GM12878 (cell line): ENCODE data around the gene SRSF11. TPM values are rescaled to one million over a fixed set of nuclear protein-coding genes. Genes with fewer than 3 reads are reported as not detected.

Source experiments
- BCL11A ChIP-seq: IDR thresholded peaks from 2 replicates; pipeline ENCODE4 v1.6.1; 2011; ENCODE audit warnings: low read depth, low read length
- CHD2 ChIP-seq: IDR thresholded peaks from 2 replicates; pipeline ENCODE4 v1.6.1; 2011; ENCODE audit warnings: low read depth, low read length, improper control_type of control experiment, borderline replicate concordance
- IKZF2 ChIP-seq, 2 experiments: fragments of 450-650 bp; IDR thresholded peaks; 2 replicates each; pipeline ENCODE4 v1.6.1; 2017; ENCODE audit warnings: mild to moderate bottlenecking in 2 of 2, moderate library complexity in 2 of 2
- KLF5 ChIP-seq: fragments of 450-650 bp; IDR thresholded peaks from 2 replicates; pipeline ENCODE4 v1.6.1; 2014; ENCODE audit warnings: mild to moderate bottlenecking; ENCODE audit not compliant: partially characterized antibody
- MAX ChIP-seq: IDR thresholded peaks from 2 replicates; pipeline ENCODE4 v1.6.1; 2012; ENCODE audit warnings: low read depth, low read length, improper control_type of control experiment
- NKRF ChIP-seq: fragments of 450-650 bp; conservative IDR thresholded peaks from 2 replicates; pipeline ENCODE4 v1.6.1; 2017; ENCODE audit warnings: mild to moderate bottlenecking, moderate library complexity
- NRF1 ChIP-seq: conservative IDR thresholded peaks from 2 replicates; pipeline ENCODE4 v1.6.1; 2011; ENCODE audit warnings: mild to moderate bottlenecking, low read depth, low read length, improper control_type of control experiment
- POU2F2 ChIP-seq: IDR thresholded peaks from 3 replicates; pipeline ENCODE4 v1.6.1; 2011; ENCODE audit warnings: low read depth, mild to moderate bottlenecking, low read length, borderline replicate concordance
- RB1 ChIP-seq: fragments of 450-650 bp; formaldehyde crosslinking; IDR thresholded peaks from 2 replicates; pipeline ENCODE4 v1.6.1; 2017; ENCODE audit warnings: mild to moderate bottlenecking, borderline replicate concordance
- RBBP5 ChIP-seq: fragments of 200-600 bp; sonication (generic); conservative IDR thresholded peaks from 2 replicates; pipeline ENCODE4 v1.6.1; 2016
- RFX5 ChIP-seq: IDR thresholded peaks from 2 replicates; pipeline ENCODE4 v1.6.1; 2011; ENCODE audit warnings: low read depth, low read length, improper control_type of control experiment
- RUNX3 ChIP-seq: IDR thresholded peaks from 2 replicates; pipeline ENCODE4 v1.6.1; 2012; ENCODE audit warnings: low read length, inconsistent platforms
- SREBF1 ChIP-seq: IDR thresholded peaks from 2 replicates; pipeline ENCODE4 v1.6.1; 2012; ENCODE audit warnings: mild to moderate bottlenecking, low read length
- SRF ChIP-seq, 2 experiments: IDR thresholded peaks; 2 replicates each; pipeline ENCODE4 v1.6.1; 2011; ENCODE audit warnings: low read depth in 2 of 2, low read length in 2 of 2, mild to moderate bottlenecking in 1 of 2, moderate library complexity in 1 of 2
- TCF3 ChIP-seq: IDR thresholded peaks from 2 replicates; pipeline ENCODE4 v1.6.1; 2012; ENCODE audit warnings: low read depth, mild to moderate bottlenecking, low read length, borderline replicate concordance; ENCODE audit not compliant: insufficient read depth
- YBX1 ChIP-seq: fragments of 450-650 bp; IDR thresholded peaks from 2 replicates; pipeline ENCODE4 v1.6.1; 2016; ENCODE audit warnings: antibody characterized with exemption
- polyA plus RNA-seq, 11 experiments: library from polyadenylated mRNA; depleted of rRNA in 4 of 11; unstranded in 6 of 11; stranded (reverse) in 5 of 11; fragments of >200 nt; fragmentation: Nextera tagmentation in 4 of 11; fragmentation: Illumina TruSeq in 1 of 11; extraction: Ambion mirVana in 4 of 11; extraction: Trizol in 1 of 11; gene quantifications; 1 replicate in 1 of 11; 2 replicates in 10 of 11; pipeline versions ENCODE4 v1.2.1 to v1.2.3, GENCODE V29; 2011 to 2016; ENCODE audit warnings: inconsistent platforms in 2 of 11, missing spikeins in 2 of 11, low read depth in 1 of 11
- total RNA-seq, 4 experiments: library from RNA; depleted of rRNA in 3 of 4; stranded (reverse); fragments of >200 nt in 3 of 4; fragmentation: Illumina TruSeq in 1 of 4; extraction: Trizol in 1 of 4; gene quantifications; 2 replicates each; pipeline versions ENCODE4 v1.2.1 to v1.2.3, GENCODE V29; 2013 to 2021
- TF ChIP-seq, protein P1 (sequence below): IDR thresholded peaks from 2 replicates; pipeline ENCODE4 v1.6.1; 2012; ENCODE audit warnings: improper control_type of control experiment, low read depth, low read length; ENCODE audit not compliant: insufficient replicate concordance
- TF ChIP-seq, protein P2 (sequence below): fragments of 450-650 bp; formaldehyde crosslinking; IDR thresholded peaks from 2 replicates; pipeline ENCODE4 v1.4.0; 2020; ENCODE audit warnings: mild to moderate bottlenecking, moderate library complexity

Gene SRSF11
- total and polyA plus RNA-seq, 10 of the 15 experiments (the other 5 are each of a cell fraction or from before 2014, with no cell fraction given), result 83.0 to 424 (median 207) TPM

DNA sequence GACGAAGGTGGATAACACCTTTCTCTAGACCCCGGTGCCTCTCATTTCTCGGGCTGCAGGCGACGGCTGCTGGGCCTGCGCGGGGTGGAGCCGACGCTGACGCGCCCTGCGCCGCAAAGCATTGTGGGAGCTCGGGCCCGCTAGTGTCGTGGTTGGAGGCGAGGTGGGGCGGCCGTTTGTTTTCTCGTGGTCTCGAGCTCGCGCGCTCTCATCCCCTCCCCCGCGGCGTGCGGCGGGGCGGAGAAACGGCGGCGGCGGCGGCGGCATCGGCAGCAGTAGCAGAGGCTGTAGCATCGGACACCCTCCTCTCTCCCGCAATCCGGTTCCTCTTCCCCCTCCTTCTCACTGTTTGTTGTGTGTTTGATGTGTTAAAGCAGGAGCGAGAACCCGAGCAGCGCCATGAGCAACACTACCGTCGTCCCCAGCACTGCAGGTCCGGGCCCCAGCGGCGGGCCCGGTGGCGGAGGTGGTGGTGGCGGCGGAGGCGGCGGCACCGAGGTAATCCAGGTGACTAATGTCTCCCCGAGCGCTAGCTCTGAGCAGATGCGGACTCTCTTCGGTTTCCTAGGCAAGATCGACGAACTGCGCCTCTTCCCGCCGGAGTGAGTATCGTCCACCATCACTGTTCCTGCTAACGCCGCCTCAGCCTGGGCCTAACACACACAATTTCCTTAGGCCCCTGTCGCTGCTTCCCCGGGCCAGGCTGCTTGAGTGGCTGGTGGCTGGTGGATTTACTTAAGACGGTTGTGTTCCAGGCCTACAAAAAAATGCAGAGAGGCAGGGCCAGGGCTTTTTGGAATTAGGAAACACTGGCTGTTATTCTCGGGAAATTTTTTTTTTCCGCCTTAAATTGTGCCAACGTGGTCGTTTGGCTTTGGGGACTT lies at the start of gene SRSF11 (continued):
- TF ChIP-seq NKRF (peak; percentile 80), RBBP5 (peak; percentile 38; the same call in 1 of the 2 replicates), CHD2 (peak; percentile 87), SREBF1 (no peak), MAX (peak; percentile 29; the same call in 1 of the 2 replicates), SRF (IDR thresholded peaks at IDR 0.05; ENCODE audit: low read depth in 2 of 2, low read length in 2 of 2) (no peak), NRF1 (peak; percentile 89), RFX5 (no peak), IKZF2 (IDR thresholded peaks at IDR 0.05) (peak in 1 of 2 experiments; percentile 12; a peak in 1 of 4 replicates), RB1 (peak; percentile 90; the same call in 1 of the 2 replicates), RUNX3 (peak; percentile 66), YBX1 (no peak), BCL11A (no peak), POU2F2 (no peak; the same call in none of the 3 replicates), TCF3 (no peak), KLF5 (no peak)
- TF ChIP-seq, protein P1, sequence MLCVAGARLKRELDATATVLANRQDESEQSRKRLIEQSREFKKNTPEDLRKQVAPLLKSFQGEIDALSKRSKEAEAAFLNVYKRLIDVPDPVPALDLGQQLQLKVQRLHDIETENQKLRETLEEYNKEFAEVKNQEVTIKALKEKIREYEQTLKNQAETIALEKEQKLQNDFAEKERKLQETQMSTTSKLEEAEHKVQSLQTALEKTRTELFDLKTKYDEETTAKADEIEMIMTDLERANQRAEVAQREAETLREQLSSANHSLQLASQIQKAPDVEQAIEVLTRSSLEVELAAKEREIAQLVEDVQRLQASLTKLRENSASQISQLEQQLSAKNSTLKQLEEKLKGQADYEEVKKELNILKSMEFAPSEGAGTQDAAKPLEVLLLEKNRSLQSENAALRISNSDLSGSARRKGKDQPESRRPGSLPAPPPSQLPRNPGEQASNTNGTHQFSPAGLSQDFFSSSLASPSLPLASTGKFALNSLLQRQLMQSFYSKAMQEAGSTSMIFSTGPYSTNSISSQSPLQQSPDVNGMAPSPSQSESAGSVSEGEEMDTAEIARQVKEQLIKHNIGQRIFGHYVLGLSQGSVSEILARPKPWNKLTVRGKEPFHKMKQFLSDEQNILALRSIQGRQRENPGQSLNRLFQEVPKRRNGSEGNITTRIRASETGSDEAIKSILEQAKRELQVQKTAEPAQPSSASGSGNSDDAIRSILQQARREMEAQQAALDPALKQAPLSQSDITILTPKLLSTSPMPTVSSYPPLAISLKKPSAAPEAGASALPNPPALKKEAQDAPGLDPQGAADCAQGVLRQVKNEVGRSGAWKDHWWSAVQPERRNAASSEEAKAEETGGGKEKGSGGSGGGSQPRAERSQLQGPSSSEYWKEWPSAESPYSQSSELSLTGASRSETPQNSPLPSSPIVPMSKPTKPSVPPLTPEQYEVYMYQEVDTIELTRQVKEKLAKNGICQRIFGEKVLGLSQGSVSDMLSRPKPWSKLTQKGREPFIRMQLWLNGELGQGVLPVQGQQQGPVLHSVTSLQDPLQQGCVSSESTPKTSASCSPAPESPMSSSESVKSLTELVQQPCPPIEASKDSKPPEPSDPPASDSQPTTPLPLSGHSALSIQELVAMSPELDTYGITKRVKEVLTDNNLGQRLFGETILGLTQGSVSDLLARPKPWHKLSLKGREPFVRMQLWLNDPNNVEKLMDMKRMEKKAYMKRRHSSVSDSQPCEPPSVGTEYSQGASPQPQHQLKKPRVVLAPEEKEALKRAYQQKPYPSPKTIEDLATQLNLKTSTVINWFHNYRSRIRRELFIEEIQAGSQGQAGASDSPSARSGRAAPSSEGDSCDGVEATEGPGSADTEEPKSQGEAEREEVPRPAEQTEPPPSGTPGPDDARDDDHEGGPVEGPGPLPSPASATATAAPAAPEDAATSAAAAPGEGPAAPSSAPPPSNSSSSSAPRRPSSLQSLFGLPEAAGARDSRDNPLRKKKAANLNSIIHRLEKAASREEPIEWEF, result no peak
- TF ChIP-seq, protein P2, sequence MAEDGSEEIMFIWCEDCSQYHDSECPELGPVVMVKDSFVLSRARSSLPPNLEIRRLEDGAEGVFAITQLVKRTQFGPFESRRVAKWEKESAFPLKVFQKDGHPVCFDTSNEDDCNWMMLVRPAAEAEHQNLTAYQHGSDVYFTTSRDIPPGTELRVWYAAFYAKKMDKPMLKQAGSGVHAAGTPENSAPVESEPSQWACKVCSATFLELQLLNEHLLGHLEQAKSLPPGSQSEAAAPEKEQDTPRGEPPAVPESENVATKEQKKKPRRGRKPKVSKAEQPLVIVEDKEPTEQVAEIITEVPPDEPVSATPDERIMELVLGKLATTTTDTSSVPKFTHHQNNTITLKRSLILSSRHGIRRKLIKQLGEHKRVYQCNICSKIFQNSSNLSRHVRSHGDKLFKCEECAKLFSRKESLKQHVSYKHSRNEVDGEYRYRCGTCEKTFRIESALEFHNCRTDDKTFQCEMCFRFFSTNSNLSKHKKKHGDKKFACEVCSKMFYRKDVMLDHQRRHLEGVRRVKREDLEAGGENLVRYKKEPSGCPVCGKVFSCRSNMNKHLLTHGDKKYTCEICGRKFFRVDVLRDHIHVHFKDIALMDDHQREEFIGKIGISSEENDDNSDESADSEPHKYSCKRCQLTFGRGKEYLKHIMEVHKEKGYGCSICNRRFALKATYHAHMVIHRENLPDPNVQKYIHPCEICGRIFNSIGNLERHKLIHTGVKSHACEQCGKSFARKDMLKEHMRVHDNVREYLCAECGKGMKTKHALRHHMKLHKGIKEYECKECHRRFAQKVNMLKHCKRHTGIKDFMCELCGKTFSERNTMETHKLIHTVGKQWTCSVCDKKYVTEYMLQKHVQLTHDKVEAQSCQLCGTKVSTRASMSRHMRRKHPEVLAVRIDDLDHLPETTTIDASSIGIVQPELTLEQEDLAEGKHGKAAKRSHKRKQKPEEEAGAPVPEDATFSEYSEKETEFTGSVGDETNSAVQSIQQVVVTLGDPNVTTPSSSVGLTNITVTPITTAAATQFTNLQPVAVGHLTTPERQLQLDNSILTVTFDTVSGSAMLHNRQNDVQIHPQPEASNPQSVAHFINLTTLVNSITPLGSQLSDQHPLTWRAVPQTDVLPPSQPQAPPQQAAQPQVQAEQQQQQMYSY (CRISPR knock-in tag), result no peak
